Smooth muscle cell (in vitro differentiated cells): ENCODE measurements around the gene INTS11. TPM values are rescaled to one million over a fixed set of nuclear protein-coding genes. Genes with fewer than 3 reads are reported as not detected.

Experiments
- DNase-seq: peaks from one replicate; lab custom pipeline; 2025; ENCODE audit not compliant: unreplicated experiment; lab: John Stamatoyannopoulos, UW
- H2AFZ ChIP-seq: fragments of 200-600 bp; sonication (generic); 2 replicates; pipeline ENCODE4 v1.6.0; 2016; ENCODE audit warnings: antibody characterized with exemption, low read depth, mild to moderate bottlenecking
- H3F3A ChIP-seq: fragments of 200-600 bp; sonication (generic); 2 replicates; pipeline ENCODE4 v1.6.0; 2017; ENCODE audit warnings: antibody characterized with exemption, low read depth
- H3K27ac ChIP-seq: fragments of 200-600 bp; sonication (generic); 2 replicates; pipeline ENCODE4 v1.5.1; 2016; ENCODE audit warnings: low read depth, mild to moderate bottlenecking
- H3K27me3 ChIP-seq: fragments of 200-600 bp; sonication (generic); 2 replicates; pipeline ENCODE4 v1.6.1; 2016; ENCODE audit warnings: low read depth, mild to moderate bottlenecking
- H3K36me3 ChIP-seq: fragments of 200-600 bp; sonication (generic); 2 replicates; pipeline ENCODE4 v1.5.1; 2016; ENCODE audit warnings: low read depth
- H3K4me1 ChIP-seq: fragments of 200-600 bp; sonication (generic); 2 replicates; pipeline ENCODE4 v1.5.1; 2016; ENCODE audit warnings: low read depth
- H3K4me2 ChIP-seq: fragments of 200-600 bp; sonication (generic); 2 replicates; pipeline ENCODE4 v1.6.0; 2016; ENCODE audit warnings: mild to moderate bottlenecking
- H3K4me3 ChIP-seq: fragments of 200-600 bp; sonication (generic); 2 replicates; pipeline ENCODE4 v1.5.1; 2016; ENCODE audit warnings: mild to moderate bottlenecking
- H3K79me2 ChIP-seq: fragments of 200-600 bp; sonication (generic); 2 replicates; pipeline ENCODE4 v1.6.0; 2016; ENCODE audit warnings: low read depth, mild to moderate bottlenecking
- H3K9ac ChIP-seq: fragments of 200-600 bp; sonication (generic); 2 replicates; pipeline ENCODE4 v1.6.0; 2016; ENCODE audit warnings: low read depth
- H3K9me3 ChIP-seq: fragments of 200-600 bp; sonication (generic); replicated peaks from 2 replicates; pipeline ENCODE4 v1.5.1; 2016; ENCODE audit warnings: low read depth
- H4K20me1 ChIP-seq: fragments of 200-600 bp; sonication (generic); 2 replicates; pipeline ENCODE4 v1.6.0; 2016; ENCODE audit warnings: low read depth
- CTCF ChIP-seq: fragments of 200-600 bp; sonication (generic); IDR thresholded peaks from 2 replicates; pipeline ENCODE4 v1.5.1; 2017; ENCODE audit warnings: borderline replicate concordance, mild to moderate bottlenecking, antibody characterized with exemption; ENCODE audit not compliant: insufficient read depth, poor library complexity, severe bottlenecking
- WGBS: methylation state at CpG from one replicate; pipeline ENCODE4 v1.1.7; 2016; ENCODE audit warnings: low lambda C conversion rate; 5-methylcytosine and 5-hydroxymethylcytosine counted together
- polyA plus RNA-seq: library from polyadenylated mRNA; unstranded; fragments of >200 nt; fragmentation: Nextera tagmentation; extraction: Ambion mirVana; gene quantifications from 2 replicates; pipeline ENCODE4 v1.2.1, GENCODE V29; 2016
- total RNA-seq: library from RNA; depleted of rRNA; stranded (reverse); fragments of >200 nt; gene quantifications from 2 replicates; pipeline ENCODE4 v1.2.3, GENCODE V29; 2014

The INTS11 gene
- total and polyA plus RNA-seq, 2 experiments from 2014 or later = 48.5 to 63.1 TPM

GRCh38 chr1:1359664-1360468 lies 35.4 kb upstream of the INTS11 start:
- Histone ChIP-seq H3K27me3 (no peaks in the 10 kb centered on the region), H3F3A (peaks cover 17% of the 10 kb centered on the region), H3K4me2 (peak overlapping the region; percentile 92), H3K4me1 (peaks cover 42% of the 10 kb centered on the region), H2AFZ (no peak overlapping the region), H3K9me3 (no peaks in the 10 kb centered on the region), H3K9ac (peak overlapping the region; percentile 85), H3K36me3 (no peaks in the 10 kb centered on the region), H4K20me1 (peaks cover 29% of the 10 kb centered on the region), H3K4me3 (no peak overlapping the region), H3K27ac (peak overlapping the region; percentile 96), H3K79me2 (peaks cover 31% of the 10 kb centered on the region)
- no peak for DNase-seq
- TF ChIP-seq CTCF = no peak
- 39% methylated on average over 28 of the region's 28 CpGs for WGBS

GRCh38 chr1:1359308-1359663 lies 34.8 kb upstream of the INTS11 start:
- peak overlapping the region; percentile 64 for H3K4me3 ChIP-seq
- peaks cover 37% of the 10 kb centered on the region for H3K79me2 ChIP-seq
- no peaks in the 10 kb centered on the region for H3K36me3 ChIP-seq

GRCh38 chr1:1358433-1359271 lies 34.2 kb upstream of the INTS11 start, which contains the start of gene MXRA8:
TSS of gene MXRA8 (minus strand) at chr1:1358555. CDS start at chr1:1358504, 51 bp downstream.
- H3K4me1 ChIP-seq = peaks cover 54% of the 10 kb centered on the region
- peaks cover 41% of the 10 kb centered on the region for H4K20me1 ChIP-seq
- DNase-seq = peak; percentile 67
- no peak within 1 kb of the TSS for H2AFZ ChIP-seq
- H3F3A ChIP-seq = peaks cover 25% of the 10 kb centered on the region
- H3K4me3 ChIP-seq = peak within 1 kb of the TSS; percentile 64
- H3K9me3 ChIP-seq = no peaks in the 10 kb centered on the region
- 9% methylated on average over 25 of the region's 29 CpGs for WGBS
- H3K27ac ChIP-seq = peak within 1 kb of the TSS; percentile 96
- no peaks in the 10 kb centered on the region for H3K36me3 ChIP-seq
- no peak for TF ChIP-seq CTCF
- H3K79me2 ChIP-seq = peaks cover 43% of the 10 kb centered on the region
- peak within 1 kb of the TSS; percentile 85 for H3K9ac ChIP-seq
- H3K27me3 ChIP-seq = no peaks in the 10 kb centered on the region
- peak within 1 kb of the TSS; percentile 92 for H3K4me2 ChIP-seq

More at GRCh38 chr1:1359308-1359663, 34.8 kb upstream of the INTS11 start:
- H3K27me3 ChIP-seq = no peaks in the 10 kb centered on the region
- no peaks in the 10 kb centered on the region for H3K9me3 ChIP-seq
- no peak for DNase-seq
- peak overlapping the region; percentile 85 for H3K9ac ChIP-seq
- peaks cover 48% of the 10 kb centered on the region for H3K4me1 ChIP-seq
- peaks cover 18% of the 10 kb centered on the region for H3F3A ChIP-seq
- WGBS = 46% methylated on average over 6 of the region's 6 CpGs
- peaks cover 34% of the 10 kb centered on the region for H4K20me1 ChIP-seq
- peak overlapping the region; percentile 92 for H3K4me2 ChIP-seq
- no peak for TF ChIP-seq CTCF
- no peak overlapping the region for H2AFZ ChIP-seq
- H3K27ac ChIP-seq = peak overlapping the region; percentile 96
